Endothelial cell of hepatic sinusoid (primary cell): Measurements from ENCODE around the gene LRRK1.

Source experiments
- in situ Hi-C: cut with HindIII; loops from 2 replicates; pipeline ENCODE4 v1.10.0; 2017; ENCODE audit warnings: low sequenced_read_pairs

Gene LRRK1

DNA sequence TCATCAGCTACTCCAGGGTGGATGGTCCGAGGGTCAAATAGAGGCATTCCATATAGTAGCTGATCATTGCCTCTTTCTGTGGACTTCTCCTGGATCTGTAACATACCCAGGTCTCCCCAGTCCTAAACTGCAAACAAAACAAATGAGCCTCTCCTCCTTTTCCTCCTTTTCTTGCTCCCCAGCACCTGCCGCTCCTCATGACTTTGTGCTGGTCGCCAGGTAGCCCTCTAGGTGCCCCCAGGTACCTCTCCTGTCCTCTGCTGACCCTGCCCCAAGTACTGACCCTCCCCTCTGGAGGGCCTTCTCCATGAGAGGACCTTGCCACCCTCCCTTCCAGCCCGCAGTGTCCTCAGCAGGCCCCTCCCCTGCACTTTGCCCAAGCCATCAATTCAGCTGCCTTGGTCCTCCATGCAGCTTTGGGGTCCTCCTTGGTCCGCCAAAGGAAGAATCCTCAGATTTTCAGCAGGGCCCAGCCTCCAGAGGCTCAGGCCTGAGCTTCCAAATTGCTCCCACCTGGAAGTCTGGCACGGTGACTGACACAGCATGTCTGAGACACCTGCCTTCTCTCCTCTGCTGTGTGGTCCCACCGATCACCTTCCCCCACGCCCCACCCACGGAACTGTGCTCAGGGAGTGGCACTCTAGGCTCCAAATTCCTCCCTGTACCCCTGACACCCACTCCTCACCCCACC, 111.0 kb downstream of the LRRK1 start:
- in situ Hi-C loops, result loop anchor here (5.0 kb wide), 2 partner anchors 72 to 247 kb away; partner anchors contain the start of gene SELENOS

- in situ Hi-C loops, result no loop called here
Observed at GRCh38 chr15:101031213-101031612, 112.1 kb downstream of the LRRK1 start.

- in situ Hi-C loops, result no loop called here
Observed at GRCh38 chr15:101033801-101034200, 114.6 kb downstream of the LRRK1 start.

DNA sequence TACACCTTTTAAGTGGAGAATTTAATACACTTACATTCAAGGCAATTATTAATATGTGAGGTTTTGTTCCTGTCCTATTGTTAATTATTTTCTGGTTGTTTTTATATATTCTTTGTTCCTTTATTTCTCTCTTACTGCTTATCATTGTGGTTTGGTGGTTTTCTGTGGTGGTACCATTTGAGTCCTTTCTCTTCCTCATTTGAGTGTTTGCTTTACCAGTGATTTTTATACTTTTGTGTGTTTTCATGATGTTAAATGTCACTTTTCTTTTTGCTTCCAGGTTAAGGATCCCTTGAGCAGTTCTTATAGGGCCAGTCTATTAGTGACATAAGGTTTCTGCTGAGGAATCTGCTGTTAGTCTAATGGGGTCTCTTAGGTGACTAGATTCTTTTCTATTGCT, 116.5 kb downstream of the LRRK1 start:
- in situ Hi-C loops, result no loop called here

- in situ Hi-C loops, result no loop called here
Observed at GRCh38 chr15:101036189-101036588, 117.0 kb downstream of the LRRK1 start.

DNA sequence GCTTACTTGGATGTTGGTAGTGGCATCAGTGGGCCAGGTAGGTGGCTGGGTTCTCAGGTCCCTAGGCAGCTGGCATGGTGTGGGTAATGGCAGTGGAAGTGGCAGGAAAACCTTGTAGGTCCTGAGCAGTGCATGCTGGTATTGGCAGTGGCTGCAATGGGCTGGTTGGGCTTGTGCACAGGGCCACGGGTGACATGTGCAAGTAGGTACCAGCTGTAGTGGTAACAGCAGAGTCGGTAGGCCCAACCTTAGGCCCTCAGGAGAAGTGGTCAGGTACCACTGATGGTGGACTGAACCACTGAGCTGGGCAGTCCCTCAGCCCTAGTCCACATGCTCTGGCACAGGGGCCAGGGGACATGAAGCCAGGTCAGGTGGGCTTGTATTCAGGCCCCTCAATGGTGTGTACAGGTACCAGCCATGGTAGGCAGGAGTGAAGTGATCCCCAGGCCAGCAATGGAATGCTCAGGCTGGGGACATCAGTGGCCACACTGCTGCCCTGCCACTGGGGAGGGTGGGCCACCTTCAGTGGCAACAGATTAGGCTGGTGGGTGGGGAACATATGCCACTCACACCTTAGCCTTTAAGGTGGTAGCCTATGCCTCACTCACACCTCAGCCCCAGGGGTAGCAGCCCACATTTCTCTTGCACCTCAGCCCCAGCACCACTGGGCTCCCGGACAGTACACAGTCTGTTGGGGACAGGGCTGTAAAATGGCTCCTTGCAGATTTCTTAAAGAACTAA, 118.1 kb downstream of the LRRK1 start:
- in situ Hi-C loops, result no loop called here

DNA sequence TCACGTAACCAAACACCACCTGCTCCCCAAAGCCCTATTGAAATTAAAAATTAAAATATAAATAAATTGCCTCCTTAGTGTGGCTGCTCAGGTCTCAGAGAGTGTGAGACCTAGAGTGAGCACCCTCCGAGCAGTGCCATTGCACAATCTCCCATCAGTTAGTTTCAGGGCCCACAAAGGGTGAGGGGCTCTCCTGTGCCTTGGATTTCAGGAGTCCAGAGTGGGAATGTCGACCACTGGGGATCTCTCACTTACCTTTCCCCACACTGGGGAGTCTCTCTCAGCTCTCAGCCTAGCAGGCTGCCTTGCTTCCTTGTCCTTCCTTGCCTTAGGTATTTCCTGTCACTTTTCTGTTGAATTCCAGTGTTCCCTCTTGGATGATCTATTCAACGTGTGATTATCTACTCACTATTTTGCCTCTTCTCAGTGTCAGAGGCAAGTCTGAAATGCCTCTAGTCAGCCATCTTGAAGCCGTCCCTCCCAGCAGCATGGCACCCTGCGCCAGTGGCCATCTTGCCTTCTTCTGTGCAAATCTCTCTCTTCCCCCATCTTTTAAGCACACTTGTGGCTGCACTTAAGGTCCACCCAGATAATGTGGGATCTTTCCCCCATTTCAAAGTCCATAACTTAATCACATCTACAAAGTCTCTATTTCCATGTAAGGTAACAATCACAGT, 119.3 kb downstream of the LRRK1 start:
- in situ Hi-C loops, result no loop called here

DNA sequence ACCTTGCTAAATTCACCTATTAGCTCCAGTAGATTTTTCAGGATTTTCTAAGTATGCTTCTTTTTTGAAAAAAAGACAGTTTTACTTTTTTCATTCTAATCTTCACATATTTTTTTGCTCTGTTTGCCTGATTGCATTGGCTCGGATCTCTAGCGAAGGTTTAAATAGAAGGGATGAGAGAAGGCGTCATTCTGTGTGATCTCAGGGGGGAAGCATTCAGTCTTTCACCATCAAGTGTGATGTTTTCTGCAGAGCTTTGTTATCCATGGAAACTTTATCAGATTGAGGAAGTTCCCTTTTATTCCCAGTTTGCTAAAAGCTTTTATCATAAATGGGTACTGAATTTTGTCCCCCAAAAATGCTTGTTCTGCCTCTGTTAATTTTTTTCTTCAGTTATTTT, 120.3 kb downstream of the LRRK1 start:
- in situ Hi-C loops, result no loop called here

DNA sequence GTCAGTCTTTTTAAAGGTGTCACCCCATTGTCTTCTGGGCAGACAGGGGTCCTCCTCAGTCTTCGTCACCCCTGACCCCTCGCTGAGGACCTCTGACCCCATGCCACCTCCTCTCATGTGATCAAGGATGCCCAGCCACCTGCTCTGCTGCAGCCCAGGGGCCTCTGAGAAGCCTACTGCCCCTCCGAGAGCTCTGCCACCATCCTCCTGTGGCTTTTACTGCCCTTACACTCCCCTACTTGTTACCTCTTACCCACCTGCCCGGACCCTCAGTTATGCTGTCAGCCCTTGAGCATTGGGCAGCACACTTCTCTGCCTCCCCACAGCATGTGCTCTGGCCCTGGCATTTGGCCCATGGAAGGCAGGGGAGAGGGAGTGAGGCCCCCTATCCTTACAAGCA, 123.2 kb downstream of the LRRK1 start:
- in situ Hi-C loops, result no loop called here

- in situ Hi-C loops, result no loop called here
Observed at GRCh38 chr15:101043011-101043410, 123.9 kb downstream of the LRRK1 start.

DNA sequence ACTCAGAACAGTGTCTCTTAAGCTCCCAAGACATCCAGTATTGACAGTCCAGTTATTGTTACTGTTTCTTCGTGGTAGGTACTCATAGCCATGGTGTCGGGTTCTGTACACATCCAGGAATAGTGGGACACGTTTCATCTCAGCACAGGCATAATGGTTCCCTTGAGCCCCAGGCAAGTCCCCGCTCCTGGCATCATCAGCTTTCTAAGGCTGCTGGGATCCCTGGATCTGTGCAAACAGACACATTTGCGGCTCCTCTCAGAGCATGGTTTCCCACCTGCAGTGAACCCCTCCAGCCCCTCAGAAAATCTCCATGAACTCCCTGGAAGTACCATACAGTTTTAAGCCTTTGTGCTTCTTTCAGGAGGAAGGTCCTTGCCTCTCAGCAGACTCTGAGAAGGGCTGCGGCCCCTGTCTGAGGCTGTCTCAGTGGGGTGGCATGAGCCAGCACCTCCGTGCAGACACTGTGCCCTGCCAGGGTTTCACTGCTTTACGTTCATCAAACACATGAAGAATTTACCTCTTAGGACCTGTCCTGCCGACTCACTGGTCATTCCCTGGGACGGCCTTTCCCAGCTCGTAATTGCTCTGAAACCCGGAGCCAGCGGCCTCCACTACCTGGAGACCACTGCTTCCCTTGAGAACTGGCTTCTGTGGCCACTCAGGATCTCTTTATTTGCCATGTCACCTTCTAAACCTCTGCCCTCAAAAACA, 124.9 kb downstream of the LRRK1 start:
- in situ Hi-C loops, result no loop called here

DNA sequence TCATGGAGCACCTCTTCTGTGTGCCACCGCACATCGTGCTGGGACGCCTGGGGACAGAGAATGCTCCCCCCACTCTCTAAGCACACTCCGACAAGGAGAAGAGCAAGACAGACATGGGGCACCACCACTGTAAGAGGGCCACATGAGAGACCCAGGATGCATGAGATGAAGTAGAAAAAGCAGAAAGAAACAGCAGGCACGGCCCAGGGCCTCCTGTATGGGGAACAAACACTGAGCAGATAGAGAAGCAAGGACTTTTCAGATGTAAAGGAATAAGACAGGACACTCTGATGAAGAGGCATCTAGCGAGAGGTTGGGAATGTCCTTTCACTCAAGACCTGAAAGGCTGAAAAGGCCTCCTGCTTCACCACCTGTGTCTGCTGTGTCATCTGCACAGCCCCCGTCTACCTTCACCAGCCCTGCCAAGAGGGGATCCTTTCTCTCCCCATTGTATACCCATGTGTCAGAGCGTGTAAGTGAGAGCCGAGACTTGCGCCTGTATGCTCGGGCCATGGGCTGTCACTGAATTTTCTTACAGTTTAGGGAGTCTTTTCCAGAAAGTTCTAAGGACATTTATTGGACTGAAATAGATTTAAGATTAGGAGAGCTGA, 125.6 kb downstream of the LRRK1 start:
- in situ Hi-C loops, result no loop called here

DNA sequence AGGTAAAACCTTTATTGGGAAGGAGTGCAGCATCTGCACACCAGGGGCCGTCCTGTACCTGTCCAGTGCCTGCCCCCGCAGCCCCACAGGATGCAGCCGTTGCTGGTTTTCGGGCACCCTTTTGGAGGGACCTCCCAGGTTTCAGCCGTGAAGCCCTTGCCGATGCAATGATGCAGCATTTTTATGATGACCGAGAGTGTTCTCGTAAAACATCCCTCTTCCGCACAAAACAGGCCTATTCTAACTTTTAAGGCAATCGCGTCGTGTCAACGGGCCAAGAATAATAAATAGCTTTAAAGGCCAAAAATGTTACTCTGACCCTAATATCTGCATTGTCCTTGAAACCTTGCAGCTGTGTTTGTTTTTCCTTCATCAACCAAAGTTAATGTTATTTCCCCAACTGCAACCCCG, 126.1 kb downstream of the LRRK1 start:
- in situ Hi-C loops, result no loop called here

- in situ Hi-C loops, result no loop called here
Observed at GRCh38 chr15:101045835-101046691, 126.9 kb downstream of the LRRK1 start.

GRCh38 chr15:101046826-101047225, 127.7 kb downstream of the LRRK1 start:
- in situ Hi-C loops, result no loop called here

- in situ Hi-C loops, result no loop called here
Observed at GRCh38 chr15:101047301-101047781, 128.2 kb downstream of the LRRK1 start.

- in situ Hi-C loops, result no loop called here
Observed at GRCh38 chr15:101048176-101048575, 129.0 kb downstream of the LRRK1 start.

DNA sequence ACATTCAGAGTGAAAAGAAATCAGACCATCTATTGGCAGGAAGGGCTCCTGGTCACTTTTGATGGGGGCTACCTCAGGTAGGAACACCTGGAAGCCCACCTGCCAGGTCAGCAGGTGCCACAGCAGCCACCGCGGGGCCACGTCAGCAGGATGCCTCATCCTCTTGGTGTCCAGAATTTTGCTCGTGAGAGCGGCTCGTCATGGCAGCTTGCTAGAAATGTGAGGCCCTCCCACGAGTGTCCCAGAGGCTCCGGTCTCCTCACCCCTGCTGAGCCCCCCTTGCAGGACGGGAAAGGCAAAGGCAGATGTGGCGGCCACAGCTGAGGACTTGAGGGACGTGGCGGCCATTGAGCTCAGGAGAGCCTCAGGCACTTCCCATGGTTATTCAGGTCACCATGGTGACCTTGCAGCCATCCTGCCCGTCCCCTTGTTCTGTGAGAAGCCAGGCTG, 129.4 kb downstream of the LRRK1 start:
- in situ Hi-C loops, result no loop called here

DNA sequence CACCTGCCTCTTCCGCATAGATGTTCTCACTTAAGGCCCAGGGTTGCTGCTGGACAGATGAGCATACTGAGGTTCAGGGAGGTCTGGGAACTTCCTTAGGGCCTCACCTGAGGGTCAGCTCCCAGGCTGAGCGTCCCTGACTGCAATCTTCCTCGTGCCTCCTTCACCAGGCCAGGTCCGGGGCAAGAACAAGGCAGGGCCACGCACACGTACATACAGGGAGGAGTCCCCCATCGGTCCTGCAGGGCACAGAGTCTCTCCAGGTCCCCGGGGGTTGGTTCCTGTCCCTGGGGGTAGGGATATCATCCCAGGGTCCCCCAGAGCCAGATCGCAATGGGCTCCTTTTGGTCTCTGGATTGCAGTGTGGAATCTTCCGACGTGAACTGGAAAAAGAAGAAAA, 130.1 kb downstream of the LRRK1 start:
- in situ Hi-C loops, result no loop called here
